WTC11 (cell line): ENCODE results near the gene LETM1. TPM values are rescaled to one million over a fixed set of nuclear protein-coding genes. Genes with fewer than 3 reads are reported as not detected.

Source experiments
- ATAC-seq: fragments of 200-7000 bp; cut with Tn5 transposase; 2 replicates; pipeline ENCODE4 v1.10.0; 2021; ENCODE audit warnings: mild to moderate bottlenecking, moderate library complexity
- CTCF ChIA-PET: fragments of 300-600 bp; sonication (Branson Sonifier 250); formaldehyde crosslinking; loops from one replicate; lab custom pipeline; 2021; ENCODE audit warnings: antibody characterized with exemption; lab: Charles Lee
- POLR2A ChIA-PET: fragments of 350-600 bp; sonication (Branson Sonifier 250); formaldehyde crosslinking; loops from one replicate; lab custom pipeline; 2021; ENCODE audit warnings: antibody characterized with exemption; lab: Charles Lee
- DNase-seq: peaks from one replicate; pipeline ENCODE4 v3.0.0; 2021; ENCODE audit warnings: low spot score
- H3K27ac Mint-ChIP-seq: 2 replicates; pipeline ENCODE4 v1.8.0; 2021; ENCODE audit warnings: mixed read lengths
- H3K27me3 Mint-ChIP-seq: 2 replicates; pipeline ENCODE4 v1.8.0; 2021; ENCODE audit warnings: low read depth, mild to moderate bottlenecking, moderate library complexity, mixed read lengths
- H3K36me3 Mint-ChIP-seq: 2 replicates; pipeline ENCODE4 v1.8.0; 2021; ENCODE audit warnings: mixed read lengths
- H3K4me1 Mint-ChIP-seq: 2 replicates; pipeline ENCODE4 v1.8.0; 2022; ENCODE audit warnings: mixed read lengths
- H3K4me3 Mint-ChIP-seq: 2 replicates; pipeline ENCODE4 v1.8.0; 2021; ENCODE audit warnings: mild to moderate bottlenecking, moderate library complexity, mixed read lengths
- H3K9me3 Mint-ChIP-seq: 2 replicates; pipeline ENCODE4 v1.8.0; 2021; ENCODE audit warnings: mixed read lengths
- ETV6 ChIP-seq: sonication (generic); formaldehyde crosslinking; IDR thresholded peaks from 2 replicates; pipeline ENCODE4 v1.8.1; 2022; ENCODE audit warnings: mild to moderate bottlenecking, missing genetic modification reagents
- GABPB1 ChIP-seq: sonication (generic); formaldehyde crosslinking; IDR thresholded peaks from 2 replicates; pipeline ENCODE4 v1.8.1; 2023; ENCODE audit warnings: mild to moderate bottlenecking, missing genetic modification reagents
- MXD4 ChIP-seq: fragments of 250-450 bp; sonication (Bioruptor Pico); IDR thresholded peaks from 2 replicates; pipeline ENCODE4 v1.8.0; 2021; ENCODE audit warnings: mild to moderate bottlenecking, moderate library complexity, borderline replicate concordance
- MYBL2 ChIP-seq: sonication (generic); formaldehyde crosslinking; IDR thresholded peaks from 2 replicates; pipeline ENCODE4 v1.8.1; 2023; ENCODE audit warnings: mild to moderate bottlenecking, moderate library complexity, missing genetic modification reagents
- NFATC4 ChIP-seq: fragments of 250-450 bp; sonication (Bioruptor Pico); IDR thresholded peaks from 2 replicates; pipeline ENCODE4 v1.9.0; 2021; ENCODE audit warnings: mild to moderate bottlenecking
- NR1H2 ChIP-seq: sonication (generic); formaldehyde crosslinking; IDR thresholded peaks from 2 replicates; pipeline ENCODE4 v1.9.0; 2021; ENCODE audit warnings: mild to moderate bottlenecking, moderate library complexity, missing genetic modification reagents
- NR3C1 ChIP-seq: sonication (generic); formaldehyde crosslinking; conservative IDR thresholded peaks from 2 replicates; pipeline ENCODE4 v1.8.1; 2023; ENCODE audit warnings: low read depth, mild to moderate bottlenecking, missing genetic modification reagents
- OVOL2 ChIP-seq: fragments of 250-450 bp; sonication (Bioruptor Pico); IDR thresholded peaks from 2 replicates; pipeline ENCODE4 v1.9.0; 2021; ENCODE audit warnings: mild to moderate bottlenecking, borderline replicate concordance
- RELA ChIP-seq: sonication (generic); formaldehyde crosslinking; IDR thresholded peaks from 2 replicates; pipeline ENCODE4 v1.8.1; 2022; ENCODE audit warnings: missing genetic modification reagents, mild to moderate bottlenecking, borderline replicate concordance
- TEAD1 ChIP-seq: sonication (generic); formaldehyde crosslinking; IDR thresholded peaks from 2 replicates; pipeline ENCODE4 v1.8.0; 2022; ENCODE audit warnings: mild to moderate bottlenecking, missing genetic modification reagents
- TP53 ChIP-seq: sonication (generic); formaldehyde crosslinking; IDR thresholded peaks from 2 replicates; pipeline ENCODE4 v1.8.1; 2023; ENCODE audit warnings: mild to moderate bottlenecking, missing genetic modification reagents
- ZNF416 ChIP-seq: fragments of 250-450 bp; sonication (Bioruptor Pico); IDR thresholded peaks from 2 replicates; pipeline ENCODE4 v1.9.0; 2021; ENCODE audit warnings: mild to moderate bottlenecking, inconsistent platforms
- total RNA-seq: library from RNA; stranded (reverse); gene quantifications from 3 replicates; pipeline ENCODE4 v1.2.3, GENCODE V29; 2021
- TF ChIP-seq, protein P1 (sequence below): sonication (generic); formaldehyde crosslinking; IDR thresholded peaks from 2 replicates; pipeline ENCODE4 v1.8.0; 2023; ENCODE audit warnings: missing genetic modification reagents, mild to moderate bottlenecking, borderline replicate concordance
- TF ChIP-seq, protein P2 (sequence below): fragments of 250-450 bp; sonication (Bioruptor Pico); IDR thresholded peaks from 2 replicates; pipeline ENCODE4 v1.8.0; 2021; ENCODE audit warnings: mild to moderate bottlenecking
- TF ChIP-seq, protein P3 (sequence below): sonication (generic); formaldehyde crosslinking; IDR thresholded peaks from 2 replicates; pipeline ENCODE4 v1.8.1; 2023; ENCODE audit warnings: mild to moderate bottlenecking, missing genetic modification reagents, borderline replicate concordance
- TF ChIP-seq, protein P4 (sequence below): sonication (generic); formaldehyde crosslinking; conservative IDR thresholded peaks from 2 replicates; pipeline ENCODE4 v1.8.1; 2022; ENCODE audit warnings: mild to moderate bottlenecking, missing genetic modification reagents
- TF ChIP-seq, protein P5 (sequence below): fragments of 250-450 bp; sonication (Bioruptor Pico); IDR thresholded peaks from 2 replicates; pipeline ENCODE4 v1.9.0; 2021; ENCODE audit warnings: mild to moderate bottlenecking, borderline replicate concordance
- TF ChIP-seq, protein P6 (sequence below): fragments of 250-450 bp; sonication (Bioruptor Pico); IDR thresholded peaks from 2 replicates; pipeline ENCODE4 v1.9.0; 2021; ENCODE audit warnings: moderate library complexity, mild to moderate bottlenecking, inconsistent platforms, borderline replicate concordance
- TF ChIP-seq, protein P7 (sequence below): fragments of 250-450 bp; sonication (Bioruptor Pico); IDR thresholded peaks from 2 replicates; pipeline ENCODE4 v1.9.0; 2021; ENCODE audit warnings: mild to moderate bottlenecking

The LETM1 gene
- total RNA-seq, 1 experiment from 2014 or later, result 66.7 TPM

DNA sequence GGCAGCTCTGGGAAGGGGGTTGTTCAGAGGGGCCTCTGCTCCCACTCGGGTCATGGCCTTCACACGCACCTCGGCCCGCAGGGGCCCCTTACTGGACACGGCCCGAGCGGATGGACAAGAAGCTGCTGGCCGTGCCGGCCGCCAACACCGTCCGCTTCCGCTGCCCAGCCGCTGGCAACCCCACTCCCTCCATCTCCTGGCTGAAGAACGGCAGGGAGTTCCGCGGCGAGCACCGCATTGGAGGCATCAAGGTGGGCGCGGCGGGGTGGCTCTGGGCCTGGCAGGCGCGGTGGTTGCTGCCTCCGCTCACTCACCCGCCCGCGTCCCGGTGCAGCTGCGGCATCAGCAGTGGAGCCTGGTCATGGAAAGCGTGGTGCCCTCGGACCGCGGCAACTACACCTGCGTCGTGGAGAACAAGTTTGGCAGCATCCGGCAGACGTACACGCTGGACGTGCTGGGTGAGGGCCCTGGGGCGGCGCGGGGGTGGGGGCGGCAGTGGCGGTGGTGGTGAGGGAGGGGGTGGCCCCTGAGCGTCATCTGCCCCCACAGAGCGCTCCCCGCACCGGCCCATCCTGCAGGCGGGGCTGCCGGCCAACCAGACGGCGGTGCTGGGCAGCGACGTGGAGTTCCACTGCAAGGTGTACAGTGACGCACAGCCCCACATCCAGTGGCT is 54.5 kb downstream of the LETM1 start (continued):
- TF ChIP-seq, protein P1, sequence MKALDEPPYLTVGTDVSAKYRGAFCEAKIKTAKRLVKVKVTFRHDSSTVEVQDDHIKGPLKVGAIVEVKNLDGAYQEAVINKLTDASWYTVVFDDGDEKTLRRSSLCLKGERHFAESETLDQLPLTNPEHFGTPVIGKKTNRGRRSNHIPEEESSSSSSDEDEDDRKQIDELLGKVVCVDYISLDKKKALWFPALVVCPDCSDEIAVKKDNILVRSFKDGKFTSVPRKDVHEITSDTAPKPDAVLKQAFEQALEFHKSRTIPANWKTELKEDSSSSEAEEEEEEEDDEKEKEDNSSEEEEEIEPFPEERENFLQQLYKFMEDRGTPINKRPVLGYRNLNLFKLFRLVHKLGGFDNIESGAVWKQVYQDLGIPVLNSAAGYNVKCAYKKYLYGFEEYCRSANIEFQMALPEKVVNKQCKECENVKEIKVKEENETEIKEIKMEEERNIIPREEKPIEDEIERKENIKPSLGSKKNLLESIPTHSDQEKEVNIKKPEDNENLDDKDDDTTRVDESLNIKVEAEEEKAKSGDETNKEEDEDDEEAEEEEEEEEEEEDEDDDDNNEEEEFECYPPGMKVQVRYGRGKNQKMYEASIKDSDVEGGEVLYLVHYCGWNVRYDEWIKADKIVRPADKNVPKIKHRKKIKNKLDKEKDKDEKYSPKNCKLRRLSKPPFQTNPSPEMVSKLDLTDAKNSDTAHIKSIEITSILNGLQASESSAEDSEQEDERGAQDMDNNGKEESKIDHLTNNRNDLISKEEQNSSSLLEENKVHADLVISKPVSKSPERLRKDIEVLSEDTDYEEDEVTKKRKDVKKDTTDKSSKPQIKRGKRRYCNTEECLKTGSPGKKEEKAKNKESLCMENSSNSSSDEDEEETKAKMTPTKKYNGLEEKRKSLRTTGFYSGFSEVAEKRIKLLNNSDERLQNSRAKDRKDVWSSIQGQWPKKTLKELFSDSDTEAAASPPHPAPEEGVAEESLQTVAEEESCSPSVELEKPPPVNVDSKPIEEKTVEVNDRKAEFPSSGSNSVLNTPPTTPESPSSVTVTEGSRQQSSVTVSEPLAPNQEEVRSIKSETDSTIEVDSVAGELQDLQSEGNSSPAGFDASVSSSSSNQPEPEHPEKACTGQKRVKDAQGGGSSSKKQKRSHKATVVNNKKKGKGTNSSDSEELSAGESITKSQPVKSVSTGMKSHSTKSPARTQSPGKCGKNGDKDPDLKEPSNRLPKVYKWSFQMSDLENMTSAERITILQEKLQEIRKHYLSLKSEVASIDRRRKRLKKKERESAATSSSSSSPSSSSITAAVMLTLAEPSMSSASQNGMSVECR, result no peak
- TF ChIP-seq NR1H2 (CRISPR knock-in tag), result no peak

DNA sequence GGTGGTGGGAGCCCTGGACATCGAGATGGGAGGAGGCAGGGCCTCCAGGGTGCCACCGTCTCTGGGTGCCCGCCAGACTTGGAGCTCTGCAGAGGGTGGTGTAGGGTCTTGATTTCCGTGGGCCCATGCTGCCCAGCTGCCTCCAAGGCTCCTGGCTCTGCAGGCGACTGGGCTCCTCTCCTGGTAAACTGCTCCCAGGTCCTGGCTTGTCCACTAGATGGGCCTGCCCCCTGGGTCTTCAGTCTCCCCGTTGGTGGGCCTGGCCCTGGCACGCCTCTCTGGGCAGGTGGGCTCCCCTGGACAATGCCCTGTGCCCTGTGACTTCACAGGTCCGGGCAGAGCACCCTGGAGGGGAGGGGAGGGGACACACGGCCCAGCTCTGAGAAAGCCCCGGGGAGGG is 55.2 kb downstream of the LETM1 start:
- H3K4me1 Mint-ChIP-seq, result no peaks in the 10 kb centered on the region
- CTCF ChIA-PET, result interaction anchor here (0.9 to 11.1 kb wide), 4 partner anchors 9 to 52 kb away, joined by 3 to 115 read pairs (median 6); no protein-coding TSS in a partner anchor
- DNase-seq, result no peak
- H3K9me3 Mint-ChIP-seq, result no peaks in the 10 kb centered on the region
- POLR2A ChIA-PET, result no interaction called here
- H3K27me3 Mint-ChIP-seq, result peaks cover 9% of the 10 kb centered on the region
- no peak for ATAC-seq
- H3K27ac Mint-ChIP-seq, result 0 out of 2 replicates have a peak overlapping the region, but pooled peaks have one; percentile 45
- H3K36me3 Mint-ChIP-seq, result no peaks in the 10 kb centered on the region
- H3K4me3 Mint-ChIP-seq, result no peak overlapping the region
- TF ChIP-seq MYBL2 (CRISPR knock-in tag) (no peak), GABPB1 (CRISPR knock-in tag) (no peak), ZNF416 (CRISPR knock-in tag) (no peak), NFATC4 (CRISPR knock-in tag) (no peak), TEAD1 (CRISPR knock-in tag) (no peak), OVOL2 (CRISPR knock-in tag) (no peak), RELA (no peak), ETV6 (no peak), MXD4 (no peak), NR3C1 (no peak), TP53 (CRISPR knock-in tag) (no peak)
- TF ChIP-seq, protein P2, sequence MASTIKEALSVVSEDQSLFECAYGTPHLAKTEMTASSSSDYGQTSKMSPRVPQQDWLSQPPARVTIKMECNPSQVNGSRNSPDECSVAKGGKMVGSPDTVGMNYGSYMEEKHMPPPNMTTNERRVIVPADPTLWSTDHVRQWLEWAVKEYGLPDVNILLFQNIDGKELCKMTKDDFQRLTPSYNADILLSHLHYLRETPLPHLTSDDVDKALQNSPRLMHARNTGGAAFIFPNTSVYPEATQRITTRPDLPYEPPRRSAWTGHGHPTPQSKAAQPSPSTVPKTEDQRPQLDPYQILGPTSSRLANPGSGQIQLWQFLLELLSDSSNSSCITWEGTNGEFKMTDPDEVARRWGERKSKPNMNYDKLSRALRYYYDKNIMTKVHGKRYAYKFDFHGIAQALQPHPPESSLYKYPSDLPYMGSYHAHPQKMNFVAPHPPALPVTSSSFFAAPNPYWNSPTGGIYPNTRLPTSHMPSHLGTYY (CRISPR knock-in tag), result no peak
- TF ChIP-seq, protein P3, sequence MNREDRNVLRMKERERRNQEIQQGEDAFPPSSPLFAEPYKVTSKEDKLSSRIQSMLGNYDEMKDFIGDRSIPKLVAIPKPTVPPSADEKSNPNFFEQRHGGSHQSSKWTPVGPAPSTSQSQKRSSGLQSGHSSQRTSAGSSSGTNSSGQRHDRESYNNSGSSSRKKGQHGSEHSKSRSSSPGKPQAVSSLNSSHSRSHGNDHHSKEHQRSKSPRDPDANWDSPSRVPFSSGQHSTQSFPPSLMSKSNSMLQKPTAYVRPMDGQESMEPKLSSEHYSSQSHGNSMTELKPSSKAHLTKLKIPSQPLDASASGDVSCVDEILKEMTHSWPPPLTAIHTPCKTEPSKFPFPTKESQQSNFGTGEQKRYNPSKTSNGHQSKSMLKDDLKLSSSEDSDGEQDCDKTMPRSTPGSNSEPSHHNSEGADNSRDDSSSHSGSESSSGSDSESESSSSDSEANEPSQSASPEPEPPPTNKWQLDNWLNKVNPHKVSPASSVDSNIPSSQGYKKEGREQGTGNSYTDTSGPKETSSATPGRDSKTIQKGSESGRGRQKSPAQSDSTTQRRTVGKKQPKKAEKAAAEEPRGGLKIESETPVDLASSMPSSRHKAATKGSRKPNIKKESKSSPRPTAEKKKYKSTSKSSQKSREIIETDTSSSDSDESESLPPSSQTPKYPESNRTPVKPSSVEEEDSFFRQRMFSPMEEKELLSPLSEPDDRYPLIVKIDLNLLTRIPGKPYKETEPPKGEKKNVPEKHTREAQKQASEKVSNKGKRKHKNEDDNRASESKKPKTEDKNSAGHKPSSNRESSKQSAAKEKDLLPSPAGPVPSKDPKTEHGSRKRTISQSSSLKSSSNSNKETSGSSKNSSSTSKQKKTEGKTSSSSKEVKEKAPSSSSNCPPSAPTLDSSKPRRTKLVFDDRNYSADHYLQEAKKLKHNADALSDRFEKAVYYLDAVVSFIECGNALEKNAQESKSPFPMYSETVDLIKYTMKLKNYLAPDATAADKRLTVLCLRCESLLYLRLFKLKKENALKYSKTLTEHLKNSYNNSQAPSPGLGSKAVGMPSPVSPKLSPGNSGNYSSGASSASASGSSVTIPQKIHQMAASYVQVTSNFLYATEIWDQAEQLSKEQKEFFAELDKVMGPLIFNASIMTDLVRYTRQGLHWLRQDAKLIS (CRISPR knock-in tag), result no peak
- TF ChIP-seq, protein P4, sequence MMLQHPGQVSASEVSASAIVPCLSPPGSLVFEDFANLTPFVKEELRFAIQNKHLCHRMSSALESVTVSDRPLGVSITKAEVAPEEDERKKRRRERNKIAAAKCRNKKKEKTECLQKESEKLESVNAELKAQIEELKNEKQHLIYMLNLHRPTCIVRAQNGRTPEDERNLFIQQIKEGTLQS, result no peak
- TF ChIP-seq, protein P5, sequence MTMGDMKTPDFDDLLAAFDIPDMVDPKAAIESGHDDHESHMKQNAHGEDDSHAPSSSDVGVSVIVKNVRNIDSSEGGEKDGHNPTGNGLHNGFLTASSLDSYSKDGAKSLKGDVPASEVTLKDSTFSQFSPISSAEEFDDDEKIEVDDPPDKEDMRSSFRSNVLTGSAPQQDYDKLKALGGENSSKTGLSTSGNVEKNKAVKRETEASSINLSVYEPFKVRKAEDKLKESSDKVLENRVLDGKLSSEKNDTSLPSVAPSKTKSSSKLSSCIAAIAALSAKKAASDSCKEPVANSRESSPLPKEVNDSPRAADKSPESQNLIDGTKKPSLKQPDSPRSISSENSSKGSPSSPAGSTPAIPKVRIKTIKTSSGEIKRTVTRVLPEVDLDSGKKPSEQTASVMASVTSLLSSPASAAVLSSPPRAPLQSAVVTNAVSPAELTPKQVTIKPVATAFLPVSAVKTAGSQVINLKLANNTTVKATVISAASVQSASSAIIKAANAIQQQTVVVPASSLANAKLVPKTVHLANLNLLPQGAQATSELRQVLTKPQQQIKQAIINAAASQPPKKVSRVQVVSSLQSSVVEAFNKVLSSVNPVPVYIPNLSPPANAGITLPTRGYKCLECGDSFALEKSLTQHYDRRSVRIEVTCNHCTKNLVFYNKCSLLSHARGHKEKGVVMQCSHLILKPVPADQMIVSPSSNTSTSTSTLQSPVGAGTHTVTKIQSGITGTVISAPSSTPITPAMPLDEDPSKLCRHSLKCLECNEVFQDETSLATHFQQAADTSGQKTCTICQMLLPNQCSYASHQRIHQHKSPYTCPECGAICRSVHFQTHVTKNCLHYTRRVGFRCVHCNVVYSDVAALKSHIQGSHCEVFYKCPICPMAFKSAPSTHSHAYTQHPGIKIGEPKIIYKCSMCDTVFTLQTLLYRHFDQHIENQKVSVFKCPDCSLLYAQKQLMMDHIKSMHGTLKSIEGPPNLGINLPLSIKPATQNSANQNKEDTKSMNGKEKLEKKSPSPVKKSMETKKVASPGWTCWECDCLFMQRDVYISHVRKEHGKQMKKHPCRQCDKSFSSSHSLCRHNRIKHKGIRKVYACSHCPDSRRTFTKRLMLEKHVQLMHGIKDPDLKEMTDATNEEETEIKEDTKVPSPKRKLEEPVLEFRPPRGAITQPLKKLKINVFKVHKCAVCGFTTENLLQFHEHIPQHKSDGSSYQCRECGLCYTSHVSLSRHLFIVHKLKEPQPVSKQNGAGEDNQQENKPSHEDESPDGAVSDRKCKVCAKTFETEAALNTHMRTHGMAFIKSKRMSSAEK (CRISPR knock-in tag), result no peak
- TF ChIP-seq, protein P6, sequence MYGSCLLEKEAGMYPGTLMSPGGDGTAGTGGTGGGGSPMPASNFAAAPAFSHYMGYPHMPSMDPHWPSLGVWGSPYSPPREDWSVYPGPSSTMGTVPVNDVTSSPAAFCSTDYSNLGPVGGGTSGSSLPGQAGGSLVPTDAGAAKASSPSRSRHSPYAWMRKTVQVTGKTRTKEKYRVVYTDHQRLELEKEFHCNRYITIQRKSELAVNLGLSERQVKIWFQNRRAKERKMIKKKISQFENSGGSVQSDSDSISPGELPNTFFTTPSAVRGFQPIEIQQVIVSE (CRISPR knock-in tag), result no peak
- TF ChIP-seq, protein P7, sequence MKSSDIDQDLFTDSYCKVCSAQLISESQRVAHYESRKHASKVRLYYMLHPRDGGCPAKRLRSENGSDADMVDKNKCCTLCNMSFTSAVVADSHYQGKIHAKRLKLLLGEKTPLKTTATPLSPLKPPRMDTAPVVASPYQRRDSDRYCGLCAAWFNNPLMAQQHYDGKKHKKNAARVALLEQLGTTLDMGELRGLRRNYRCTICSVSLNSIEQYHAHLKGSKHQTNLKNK (CRISPR knock-in tag), result no peak
